ENCODE results near the gene ABHD16A. TPM values are rescaled to one million over a fixed set of nuclear protein-coding genes. Genes with fewer than 3 reads are reported as not detected.

Gene ABHD16A
- total and polyA plus RNA-seq, 4 donors = 26.6 to 59.4 (median 34.9) TPM

DNA sequence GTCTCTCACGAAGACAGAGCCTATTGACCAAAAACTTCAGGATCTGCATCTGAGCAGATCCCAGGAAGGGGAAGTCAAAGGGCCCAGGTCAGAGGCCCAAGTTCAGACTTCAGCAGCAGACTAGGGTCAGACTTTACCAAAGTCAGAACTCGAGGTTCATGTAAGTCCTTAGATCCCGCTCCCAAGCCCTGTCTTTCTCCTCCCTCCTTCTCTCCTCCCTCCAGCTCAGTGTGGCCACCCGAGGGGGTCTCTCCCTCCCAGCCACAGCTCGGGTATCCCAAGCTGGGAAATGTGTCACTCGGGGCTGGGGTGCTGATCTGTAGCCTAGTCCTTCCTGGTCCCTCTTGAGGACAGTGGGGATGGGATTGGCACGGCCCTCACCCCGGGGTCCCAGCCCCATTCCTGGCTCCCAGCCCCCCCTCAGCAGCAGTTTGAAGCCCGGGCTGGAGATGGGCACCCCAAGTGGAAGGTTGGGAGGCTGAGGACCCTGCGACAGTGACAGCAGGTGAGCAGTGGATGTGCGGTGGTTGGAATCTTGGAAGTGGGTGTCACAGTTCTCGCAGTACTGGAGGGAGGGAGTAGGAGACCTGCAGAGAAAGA lies 40.9 kb downstream of the ABHD16A start:
- Histone ChIP-seq H3K9me3 (ENCODE audit: control insufficient read depth in 4 of 4, low read length in 3 of 4) (no peaks in the 10 kb centered on the region), H3K27ac (ENCODE audit: low read depth in 1 of 2, low read length in 2 of 2) (no peak overlapping the region)
- 90% methylated on average over 12 of the region's 12 CpGs for WGBS

More for the DNA sequence above, 40.9 kb downstream of the ABHD16A start:
- H3K4me1 ChIP-seq (ENCODE audit: control insufficient read depth in 4 of 4, insufficient read depth in 4 of 4, low read length in 3 of 4) = peaks cover 20 to 70% (median 62%) of the 10 kb centered on the region in 4 donors
- H3K9ac ChIP-seq (ENCODE audit: low read depth in 1 of 2, low read length in 2 of 2) = no peak overlapping the region
- DNase-seq (ENCODE audit: low spot score) = no peak
- no peaks in the 10 kb centered on the region for H3K27me3 ChIP-seq (ENCODE audit: control insufficient read depth in 4 of 4, insufficient read depth in 4 of 4, low read length in 3 of 4)
- H3K4me3 ChIP-seq (ENCODE audit: low read depth in 1 of 3, low read length in 3 of 3) = no peak overlapping the region
- H3K36me3 ChIP-seq (ENCODE audit: control insufficient read depth in 4 of 4, insufficient read depth in 3 of 4, low read depth in 1 of 4, low read length in 3 of 4) = peaks cover 0 to 7% (median 6%) of the 10 kb centered on the region in 4 donors
- TF ChIP-seq EGR1 (IDR thresholded peaks at IDR 0.05; ENCODE audit: low read depth in 2 of 2) = no peak
- TF ChIP-seq YY1 (IDR thresholded peaks at IDR 0.05) = no peak
- no peak for TF ChIP-seq REST (IDR thresholded peaks at IDR 0.05)
- TF ChIP-seq NR2F2 (IDR thresholded peaks at IDR 0.05) = no peak
- TF ChIP-seq, protein P1, sequence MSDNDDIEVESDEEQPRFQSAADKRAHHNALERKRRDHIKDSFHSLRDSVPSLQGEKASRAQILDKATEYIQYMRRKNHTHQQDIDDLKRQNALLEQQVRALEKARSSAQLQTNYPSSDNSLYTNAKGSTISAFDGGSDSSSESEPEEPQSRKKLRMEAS (IDR thresholded peaks at IDR 0.05) = no peak
- no peak for TF ChIP-seq RAD21 (IDR thresholded peaks at IDR 0.05)
- no peak for TF ChIP-seq HNF4A (conservative IDR thresholded peaks at IDR 0.05)
- no peak for TF ChIP-seq TAF1 (conservative IDR thresholded peaks at IDR 0.05)
- TF ChIP-seq RXRA (IDR thresholded peaks at IDR 0.05) = no peak
- TF ChIP-seq FOXA2 (IDR thresholded peaks at IDR 0.05) = no peak
- TF ChIP-seq HNF4G (IDR thresholded peaks at IDR 0.05) = no peak
- no peak for TF ChIP-seq ZBTB33 (IDR thresholded peaks at IDR 0.05)
- TF ChIP-seq ATF3 (IDR thresholded peaks at IDR 0.05) = no peak
- no peak for TF ChIP-seq FOXA1 (IDR thresholded peaks at IDR 0.05)
- TF ChIP-seq GABPA (IDR thresholded peaks at IDR 0.05 in 1 of 2, conservative IDR thresholded peaks at IDR 0.05 in 1 of 2) = no peak
- TF ChIP-seq SP1 (IDR thresholded peaks at IDR 0.05) = no peak

Measured in liver (tissue), 9 donors.